GM18502 (cell line): ENCODE results near the gene ATP5MC2.
"Not testable (repeated sequence)": the region's sequence is repeated elsewhere in the genome, so short reads cannot be mapped to it uniquely, and the experiment has no call there.

Experiments
- ATAC-seq: cut with Tn5 transposase; IDR thresholded peaks from one replicate; pipeline ENCODE4 v1.9.1; 2021; ENCODE audit warnings: mild to moderate bottlenecking; ENCODE audit not compliant: unreplicated experiment, poor library complexity

Gene ATP5MC2

DNA sequence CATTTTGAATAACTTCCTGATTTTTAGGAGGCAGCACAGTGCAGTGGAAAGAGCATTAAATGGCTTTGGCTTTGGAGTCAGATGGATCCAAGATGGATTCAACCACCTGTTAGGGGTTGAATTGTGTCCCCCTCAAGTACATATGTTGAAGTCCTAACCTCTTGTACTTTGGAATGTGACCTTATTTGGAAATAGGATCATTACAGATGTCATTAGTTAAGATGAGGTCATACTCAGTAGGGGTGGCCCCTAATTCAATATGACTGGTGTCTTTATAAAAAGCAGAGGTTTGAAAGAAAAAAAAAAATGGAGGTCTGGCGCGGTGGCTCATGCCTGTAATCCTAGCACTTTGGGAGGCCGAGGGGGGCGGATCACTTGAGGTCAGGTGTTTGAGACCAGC is 18.8 kb downstream of the ATP5MC2 start:
- no peak for ATAC-seq

DNA sequence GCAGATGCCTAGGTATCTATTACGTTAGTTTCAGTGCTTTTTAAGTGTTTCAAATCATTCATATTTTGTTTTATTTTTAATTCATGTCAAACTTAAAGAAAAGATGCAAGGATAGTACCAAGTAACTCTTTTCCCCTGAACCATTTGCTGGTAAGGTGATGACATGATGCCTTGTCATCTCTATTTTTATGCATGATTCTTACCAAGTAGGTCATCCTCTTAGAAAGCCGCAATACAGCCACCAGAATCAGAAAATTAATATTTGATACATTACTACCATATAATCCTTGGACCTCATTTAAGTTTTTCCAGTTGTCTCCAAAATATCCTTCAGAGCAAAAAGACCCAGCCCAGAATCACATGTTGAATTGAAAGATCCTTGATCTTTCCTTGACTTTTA is 22.3 kb downstream of the ATP5MC2 start:
- ATAC-seq, result no peak

DNA sequence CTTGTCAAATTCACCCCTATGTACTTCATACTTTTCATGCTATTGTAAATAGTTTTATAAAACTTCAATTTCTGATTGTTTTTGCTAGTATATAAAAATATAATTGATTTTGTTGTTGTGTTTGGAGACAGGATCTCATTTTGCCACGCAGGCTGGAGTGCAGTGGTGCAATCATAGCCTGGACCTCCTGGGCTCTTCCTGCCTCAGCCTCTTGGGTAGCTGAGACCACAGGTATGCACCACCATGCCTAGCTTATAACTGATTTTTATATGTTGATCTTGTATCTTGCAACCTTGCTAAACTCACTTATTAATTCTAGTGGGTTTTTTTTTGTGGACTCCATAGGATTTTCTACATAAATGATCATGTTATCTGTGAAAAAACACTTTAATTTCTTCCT is 23.5 kb downstream of the ATP5MC2 start:
- no peak for ATAC-seq

DNA sequence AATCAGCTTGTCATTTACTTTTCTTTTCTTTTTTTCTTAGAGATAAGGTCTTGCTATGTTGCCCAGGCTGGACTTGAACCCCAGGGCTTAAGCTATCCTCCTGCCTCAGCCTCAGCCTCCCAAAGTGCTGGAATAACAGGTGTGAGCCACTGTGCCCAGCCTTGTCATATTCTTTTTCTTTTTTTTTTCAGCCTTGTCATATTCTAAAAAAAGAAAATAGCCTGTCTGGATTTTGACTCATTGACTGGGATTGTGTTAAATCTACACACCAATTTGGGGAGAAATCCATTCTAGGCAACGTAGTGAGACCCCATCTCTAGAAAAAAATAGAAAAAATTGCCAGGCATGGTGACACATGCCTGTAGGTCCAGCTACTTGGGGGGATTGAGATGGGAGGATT is 24.1 kb downstream of the ATP5MC2 start:
- ATAC-seq, result no peak

DNA sequence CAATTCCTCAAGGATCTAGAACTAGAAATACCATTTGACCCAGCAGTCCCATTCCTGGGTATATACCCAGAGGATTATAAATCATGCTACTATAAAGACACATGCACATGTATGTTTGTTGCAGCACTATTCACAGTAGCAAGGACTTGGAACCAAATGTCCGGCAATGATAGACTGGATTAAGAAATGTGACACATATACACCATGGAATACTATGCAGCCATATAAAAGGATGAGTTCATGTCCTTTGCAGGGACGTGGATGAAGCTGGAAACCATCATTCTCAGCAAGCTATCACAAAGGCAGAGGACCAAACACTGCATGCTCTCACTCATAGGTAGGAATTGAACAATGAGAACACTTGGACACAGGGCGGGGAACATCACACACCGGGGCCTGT is 29.6 kb downstream of the ATP5MC2 start:
- not testable (repeated sequence) for ATAC-seq

DNA sequence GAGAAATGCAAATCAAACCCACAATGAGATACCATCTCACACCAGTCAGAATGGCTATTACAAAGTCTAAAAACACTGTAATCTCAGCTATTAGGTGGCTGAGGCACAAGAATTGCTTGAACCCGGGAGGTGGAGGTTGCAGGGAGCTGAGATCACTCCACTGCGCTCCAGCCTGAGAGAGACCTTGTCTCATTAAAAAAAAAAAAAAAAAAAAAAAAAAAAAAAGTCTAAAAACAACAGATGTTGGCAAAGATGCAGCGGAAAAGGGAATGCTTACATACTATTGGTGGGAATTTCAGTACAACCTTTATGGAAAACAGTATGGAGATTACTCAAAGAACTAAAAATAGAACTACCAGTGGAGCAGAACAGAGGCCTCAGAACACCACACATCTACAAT is 30.7 kb downstream of the ATP5MC2 start:
- ATAC-seq, result no peak

DNA sequence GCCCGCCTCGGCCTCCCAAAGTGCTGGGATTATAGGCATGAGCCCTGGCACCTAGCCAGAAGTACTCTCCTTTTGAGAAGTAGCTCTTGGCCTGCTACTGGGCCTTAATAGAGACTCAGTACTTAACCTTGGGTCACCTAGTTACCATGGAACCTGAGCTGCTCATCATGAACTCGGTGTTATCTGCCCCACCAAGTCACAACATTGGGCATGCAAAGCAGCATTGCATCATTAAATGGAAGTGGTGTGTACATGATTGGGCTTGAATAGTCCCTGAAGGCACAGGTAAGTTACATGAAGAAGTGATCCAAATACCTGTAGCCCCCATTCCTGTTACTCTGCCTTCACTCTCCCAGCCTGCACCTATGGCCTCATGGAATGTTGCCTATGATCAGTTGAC is 31.8 kb downstream of the ATP5MC2 start:
- ATAC-seq, result no peak

DNA sequence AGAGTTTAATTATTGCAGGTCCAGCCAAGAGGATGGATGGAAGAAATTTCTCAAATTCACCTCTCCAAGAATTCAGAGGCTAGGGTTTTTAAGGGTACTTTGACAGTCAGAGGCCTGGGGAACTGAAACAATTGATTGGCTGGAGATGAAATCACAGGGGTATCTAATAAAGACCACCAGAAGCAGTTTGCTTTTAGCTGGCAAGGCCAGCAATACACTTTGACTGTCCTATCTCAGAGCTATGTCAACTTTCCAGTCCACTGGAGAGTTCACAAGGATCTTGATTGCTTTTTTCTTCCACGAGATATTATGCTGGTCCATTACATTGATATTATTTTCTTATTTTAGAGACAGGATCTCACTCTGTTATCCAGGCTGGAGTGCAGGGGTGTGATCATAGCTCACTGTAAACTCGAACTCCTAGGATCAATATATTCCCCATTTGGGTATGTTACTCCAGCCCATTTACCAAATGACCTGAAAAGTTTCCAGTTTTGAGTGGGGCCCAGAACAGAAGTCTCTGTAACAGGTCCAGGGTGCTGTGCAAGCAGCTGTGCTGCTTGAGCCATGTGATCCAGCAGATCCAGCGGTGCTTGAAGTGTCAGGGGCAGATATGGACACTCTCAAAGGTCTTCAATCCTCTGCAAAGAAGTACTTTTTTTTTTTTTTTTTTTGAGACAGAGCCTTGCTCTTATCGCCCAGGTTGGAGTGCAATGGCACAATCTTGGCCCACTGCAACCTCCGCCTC is 32.5 kb downstream of the ATP5MC2 start:
- ATAC-seq, result no peak

DNA sequence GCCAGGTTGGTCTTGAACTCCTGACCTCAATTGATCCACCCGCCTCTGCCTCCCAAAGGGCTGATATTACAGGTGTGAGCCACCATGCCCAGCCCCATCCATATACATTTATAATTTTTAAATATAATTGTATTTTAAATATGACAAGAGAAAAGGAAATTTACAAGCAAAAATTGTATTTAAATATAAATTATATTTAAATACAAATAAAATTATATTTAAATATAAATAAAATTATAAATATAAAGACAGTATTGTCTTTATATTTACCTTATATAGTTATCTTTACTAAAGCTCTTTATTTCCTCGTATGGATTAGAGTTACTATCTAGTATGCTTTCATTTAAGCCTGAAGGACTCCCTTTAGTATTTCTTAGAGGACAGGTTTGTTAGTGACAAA is 37.8 kb downstream of the ATP5MC2 start:
- ATAC-seq, result no peak

DNA sequence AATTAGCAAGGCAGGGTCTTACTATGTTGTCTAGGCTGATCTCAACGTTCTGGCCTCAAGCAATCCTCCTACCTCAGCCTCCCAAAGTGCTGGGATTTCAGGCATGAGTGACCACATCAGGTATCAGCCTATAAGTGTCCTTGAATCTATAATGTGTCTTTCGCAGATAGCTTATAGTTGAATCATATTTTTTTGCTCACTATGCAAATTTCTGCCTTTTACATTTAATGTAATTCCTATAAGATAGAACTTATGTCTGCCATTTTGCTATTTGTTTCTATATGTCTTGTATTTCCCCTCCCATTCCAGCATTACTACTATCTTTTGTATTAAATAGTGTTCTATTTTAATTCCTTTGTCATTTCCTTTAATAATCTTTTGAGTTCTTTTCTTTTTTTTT is 39.2 kb downstream of the ATP5MC2 start:
- ATAC-seq, result no peak

DNA sequence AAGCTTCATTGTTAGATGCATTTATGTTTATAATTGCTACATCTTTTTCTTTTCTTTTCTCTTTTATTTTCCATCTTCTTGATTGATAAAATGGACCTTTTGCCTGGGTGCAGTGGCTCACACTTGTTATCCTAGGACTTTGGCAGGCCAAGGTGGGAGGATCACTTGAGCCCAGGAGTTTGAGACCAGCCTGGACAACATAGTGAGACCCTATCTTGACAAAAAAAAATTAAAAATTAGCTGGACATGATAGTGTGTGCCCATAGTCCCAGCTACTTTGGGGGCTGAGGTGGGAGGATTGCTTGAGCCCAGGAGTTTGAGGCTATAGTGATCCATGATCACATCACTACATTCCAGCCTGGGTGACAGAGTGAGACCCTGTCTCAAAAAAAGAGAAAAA is 40.2 kb downstream of the ATP5MC2 start:
- not testable (repeated sequence) for ATAC-seq

DNA sequence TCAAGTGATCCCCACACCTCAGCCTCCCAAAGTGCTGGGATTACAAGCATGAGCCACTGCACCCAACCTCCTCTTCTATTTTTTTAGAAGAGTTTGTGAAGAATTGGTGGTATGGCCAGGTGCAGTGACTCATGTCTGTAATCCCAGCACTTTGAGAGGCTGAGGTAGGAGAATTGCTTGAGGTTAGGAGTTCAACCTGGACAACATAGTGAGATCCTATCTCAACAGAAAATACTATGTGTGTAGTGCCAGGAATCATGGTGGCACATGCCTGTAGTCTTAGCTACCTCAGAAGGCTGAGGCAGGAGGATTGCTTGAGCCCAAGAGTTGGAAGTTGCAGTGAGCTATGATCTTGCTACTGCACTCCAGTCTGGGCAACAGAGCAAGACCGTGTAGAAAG is 44.2 kb downstream of the ATP5MC2 start:
- ATAC-seq, result no peak

DNA sequence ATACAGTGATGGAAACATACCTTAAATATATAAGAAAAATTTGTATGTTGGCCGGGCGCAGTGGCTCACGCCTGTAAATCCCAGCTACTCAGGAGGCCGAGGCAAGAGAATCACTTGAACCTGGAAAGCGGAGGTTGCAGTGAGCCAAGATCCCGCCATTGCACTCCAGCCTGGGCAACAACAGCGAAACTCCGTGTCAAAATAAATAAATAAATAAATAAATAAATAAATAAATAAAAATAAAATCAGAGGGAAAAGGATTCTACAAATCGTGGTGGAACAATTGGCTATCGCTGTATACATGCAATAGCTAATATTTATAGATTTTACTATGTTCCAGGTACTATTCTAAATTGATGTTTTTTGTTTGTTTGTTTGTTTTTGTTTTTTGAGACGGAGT is 48.0 kb downstream of the ATP5MC2 start:
- ATAC-seq, result no peak

DNA sequence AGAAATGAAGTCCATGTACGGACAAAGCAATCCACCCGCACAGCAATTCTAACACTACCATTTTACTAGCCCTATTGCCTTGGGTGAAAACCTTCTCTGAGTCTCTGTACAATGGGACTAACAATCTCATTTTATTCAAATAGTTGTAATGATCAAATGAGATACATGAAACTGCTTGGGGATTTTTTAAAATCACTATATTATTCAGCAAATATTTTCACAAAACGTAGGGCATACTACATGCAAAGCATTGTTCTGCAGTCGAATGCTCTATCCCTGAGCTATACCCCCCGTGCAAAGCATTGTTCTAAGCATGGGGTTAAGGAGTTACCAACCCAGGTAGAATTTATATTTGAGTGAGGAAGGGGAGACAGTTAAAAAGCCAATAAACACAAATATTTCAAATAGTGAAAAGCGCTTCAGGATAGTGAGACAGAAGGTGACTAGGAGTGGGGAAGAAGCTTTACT is 49.1 kb downstream of the ATP5MC2 start:
- ATAC-seq, result peak; percentile 12

DNA sequence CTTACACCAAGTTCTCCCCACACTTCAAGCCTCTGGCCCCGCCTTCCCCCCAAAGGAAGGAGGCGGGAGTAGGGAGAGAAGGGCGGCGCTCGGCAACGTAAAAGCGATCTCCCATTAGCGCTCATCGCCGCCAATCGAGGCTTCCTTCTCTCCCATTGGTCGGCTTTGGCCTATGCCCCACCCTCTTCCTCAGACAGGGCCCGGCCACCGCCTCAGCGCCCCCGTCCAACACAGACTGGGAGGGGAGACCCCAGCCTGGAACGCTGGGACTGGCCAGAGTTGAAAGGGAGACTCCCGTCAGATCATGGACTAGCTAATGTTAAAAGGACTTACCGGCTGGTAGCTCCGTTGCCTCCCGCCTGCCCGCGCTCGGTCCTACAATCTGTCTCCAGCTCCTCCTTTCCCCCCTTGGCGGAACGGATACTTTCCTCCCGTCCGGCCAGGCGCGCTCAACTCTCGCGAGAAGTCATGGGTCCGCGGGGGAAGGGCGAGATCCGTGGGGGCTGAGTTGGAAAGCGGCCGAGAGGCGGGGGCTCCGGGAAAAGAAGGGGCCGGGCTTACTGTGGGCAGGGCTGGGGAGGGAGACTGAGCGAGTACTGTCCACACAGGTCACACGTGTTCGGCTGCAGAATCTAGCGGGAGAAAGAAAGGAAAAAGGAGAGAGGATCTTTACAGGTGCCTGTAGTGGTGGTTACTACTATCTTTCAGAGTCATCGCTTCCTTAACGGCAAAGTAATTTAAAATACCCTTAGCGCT is 49.8 kb downstream of the ATP5MC2 start, which contains the start of gene ATF7:
ATF7 (minus strand) TSS at position 437 of the 756 bp plus-strand sequence. CDS start 25,382 bp downstream, outside the sequence.
- ATAC-seq, result peak; percentile 96

DNA sequence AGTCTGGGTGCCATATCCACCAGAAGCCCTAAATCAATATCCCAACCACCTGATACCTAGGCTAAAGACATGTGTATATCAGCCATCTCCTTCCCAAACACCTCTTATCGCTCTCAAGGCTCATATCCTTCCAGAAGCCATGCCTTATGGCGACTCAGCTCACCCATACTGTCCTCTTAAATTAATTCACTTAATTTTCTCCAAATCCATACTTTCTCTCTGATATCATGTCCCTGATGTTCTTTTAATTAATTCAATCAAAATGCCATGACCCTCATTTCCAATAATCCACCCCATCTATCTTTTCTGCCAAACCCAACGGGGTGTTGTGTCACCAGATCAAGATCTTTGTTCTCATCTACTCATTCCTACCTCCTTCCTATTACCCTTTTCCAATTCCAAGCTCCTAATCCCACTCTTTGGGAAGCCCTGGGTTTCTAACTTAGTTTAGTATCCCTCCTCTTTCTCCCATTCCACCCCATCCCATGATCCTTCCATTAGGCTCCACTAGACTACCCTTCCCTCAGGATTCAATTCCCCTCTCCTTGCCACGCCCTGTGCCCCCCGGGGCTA is 50.4 kb downstream of the ATP5MC2 start:
- ATAC-seq, result no peak

DNA sequence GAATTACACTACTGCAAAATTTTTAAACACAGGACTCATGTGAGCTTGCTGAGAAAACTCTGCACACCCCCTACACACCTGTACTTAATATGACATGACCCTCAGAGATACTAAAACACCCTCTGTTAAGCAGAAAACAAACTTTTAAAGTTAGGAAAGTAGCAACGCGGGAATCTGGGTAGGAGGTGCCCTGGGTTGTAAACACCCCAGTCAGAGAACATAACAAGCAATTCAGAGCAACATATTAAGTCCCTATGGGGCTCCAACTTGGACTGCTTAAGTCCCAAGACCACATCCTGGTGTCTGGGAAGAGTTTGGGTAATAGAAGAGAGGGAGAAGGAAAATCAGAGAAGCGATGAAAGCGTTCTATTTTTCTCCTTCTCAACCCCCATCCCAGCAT is 50.9 kb downstream of the ATP5MC2 start:
- ATAC-seq, result no peak

DNA sequence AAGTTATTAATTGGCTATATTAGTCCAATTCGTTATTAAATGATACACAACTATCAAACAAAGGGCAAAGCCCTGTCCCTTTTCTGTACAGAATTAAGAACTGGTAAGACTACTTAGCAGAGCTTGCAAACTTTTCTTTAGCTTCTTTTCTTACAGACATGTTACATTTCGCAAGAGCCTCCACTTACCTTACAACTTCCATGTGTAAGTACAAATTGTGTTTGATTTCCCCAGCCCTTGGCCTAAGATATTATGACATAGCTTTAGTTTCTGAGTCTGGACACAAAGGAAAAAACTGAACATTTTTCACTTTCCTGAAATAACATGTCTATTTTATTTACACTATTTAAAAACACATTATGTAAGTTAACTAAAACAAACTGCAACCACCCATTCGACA is 51.4 kb downstream of the ATP5MC2 start:
- no peak for ATAC-seq

DNA sequence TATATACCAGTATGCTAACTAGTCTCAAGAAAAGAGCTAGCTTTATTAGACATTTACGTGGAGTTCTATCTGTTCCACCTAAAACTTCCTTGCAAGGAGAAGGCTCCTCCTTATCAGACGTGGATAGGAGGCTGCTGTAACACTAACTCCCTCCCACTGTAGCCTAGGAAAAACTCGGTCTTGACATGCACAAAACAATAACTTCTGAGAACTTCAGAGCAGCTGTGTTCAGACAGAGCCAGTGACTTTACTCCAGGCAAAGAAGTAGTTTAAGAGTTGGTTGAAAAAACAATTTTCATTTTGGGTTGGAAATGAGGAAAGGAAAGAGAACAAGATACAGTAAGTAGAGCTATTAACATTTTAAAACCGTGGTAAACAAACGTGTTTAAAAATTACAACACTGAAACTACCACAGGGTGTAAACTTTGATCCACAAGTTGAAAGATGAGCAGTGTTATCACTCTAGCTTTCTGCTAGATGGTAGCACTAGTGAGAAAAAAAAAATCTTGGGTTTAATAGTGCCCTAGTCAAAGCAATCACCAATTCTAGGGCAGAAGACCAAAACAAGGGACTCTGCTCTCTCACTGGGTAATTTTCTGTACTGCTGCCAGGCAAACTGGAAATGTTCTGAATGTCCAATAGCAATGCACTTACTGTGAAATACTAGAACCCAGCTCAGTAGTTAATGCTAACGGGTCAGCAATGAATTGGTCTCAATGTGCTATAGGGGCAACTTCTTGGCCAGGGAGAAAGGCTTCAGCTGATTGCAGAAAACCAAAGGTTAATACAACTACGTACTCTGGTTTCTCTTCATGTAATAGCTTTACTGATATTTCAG is 52.1 kb downstream of the ATP5MC2 start:
- ATAC-seq, result no peak

DNA sequence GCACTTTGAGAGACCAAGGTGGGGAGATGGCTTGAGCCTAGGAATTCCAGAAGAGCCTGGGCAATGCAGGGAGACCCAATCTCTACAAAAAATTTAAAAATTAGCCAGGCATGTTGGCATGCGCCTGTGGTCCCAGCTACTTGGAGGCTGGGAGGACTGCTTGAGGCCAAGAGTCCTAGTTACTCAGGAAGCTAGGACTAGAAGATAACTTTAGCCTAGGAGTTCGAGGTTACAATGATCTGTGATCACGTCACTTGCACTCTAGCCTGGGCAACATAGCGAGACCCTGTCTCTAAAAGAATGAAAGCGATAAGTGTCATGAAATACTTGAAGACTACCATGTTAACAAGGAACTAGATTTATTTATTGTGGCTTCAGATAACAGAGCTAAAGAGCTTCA is 53.2 kb downstream of the ATP5MC2 start:
- no peak for ATAC-seq
